PC-9 (cell line): ENCODE data around the gene COL13A1. TPM values are rescaled to one million over a fixed set of nuclear protein-coding genes. Genes with fewer than 3 reads are reported as not detected.

Experiments
- BruUV-seq: library from RNA; stranded (reverse); fragments of 400-500 nt; replicated peaks from 2 replicates; lab custom pipeline; 2021; lab: Mats Ljungman, UMichigan
- CTCF ChIA-PET: fragments of 300-600 bp; sonication (Branson Sonifier 250); formaldehyde crosslinking; loops from one replicate; lab custom pipeline; 2022; ENCODE audit warnings: antibody characterized with exemption; lab: Charles Lee
- POLR2A ChIA-PET: fragments of 300-600 bp; sonication (Branson Sonifier 250); formaldehyde crosslinking; loops from one replicate; lab custom pipeline; 2022; ENCODE audit warnings: antibody characterized with exemption; ENCODE audit not compliant: unreplicated experiment; lab: Charles Lee
- DNase-seq, 2 experiments: peaks; one replicate each; pipeline versions ENCODE4 v3.0.0 to v3.0.0-alpha.2; 2015 to 2022; ENCODE audit warnings: mixed read lengths in 1 of 2
- H2AFZ ChIP-seq: fragments of 200-600 bp; sonication (generic); 2 replicates; pipeline ENCODE4 v1.8.1; 2017; ENCODE audit warnings: antibody characterized with exemption
- H3F3A ChIP-seq: fragments of 200-600 bp; sonication (generic); 2 replicates; pipeline ENCODE4 v1.8.1; 2017; ENCODE audit warnings: antibody characterized with exemption, mild to moderate bottlenecking, low read depth; ENCODE audit not compliant: insufficient read depth
- H3K27ac ChIP-seq: fragments of 200-600 bp; sonication (generic); 2 replicates; pipeline ENCODE4 v1.6.1; 2016; ENCODE audit warnings: mixed run types
- H3K27me3 ChIP-seq: fragments of 200-600 bp; sonication (generic); 2 replicates; pipeline ENCODE4 v1.6.1; 2016; ENCODE audit warnings: low read depth, mixed run types; ENCODE audit not compliant: insufficient read depth
- H3K36me3 ChIP-seq: fragments of 200-600 bp; sonication (generic); 2 replicates; pipeline ENCODE4 v1.6.1; 2016; ENCODE audit warnings: low read depth, mixed run types
- H3K4me1 ChIP-seq: fragments of 200-600 bp; sonication (generic); replicated peaks from 2 replicates; pipeline ENCODE4 v1.6.1; 2016; ENCODE audit warnings: mixed run types; ENCODE audit not compliant: insufficient read depth
- H3K4me2 ChIP-seq: fragments of 200-600 bp; sonication (generic); 2 replicates; pipeline ENCODE4 v1.6.1; 2017; ENCODE audit warnings: mixed run types
- H3K4me3 ChIP-seq: fragments of 200-600 bp; sonication (generic); 2 replicates; pipeline ENCODE4 v1.6.1; 2016; ENCODE audit warnings: mixed run types
- H3K79me2 ChIP-seq: fragments of 200-600 bp; sonication (generic); 2 replicates; pipeline ENCODE4 v1.6.1; 2017; ENCODE audit warnings: low read depth, mixed run types
- H3K9me2 ChIP-seq: fragments of 200-600 bp; sonication (generic); 2 replicates; pipeline ENCODE4 v1.8.1; 2017; ENCODE audit warnings: mild to moderate bottlenecking; ENCODE audit not compliant: insufficient read depth
- H3K9me3 ChIP-seq: fragments of 200-600 bp; sonication (generic); 2 replicates; pipeline ENCODE4 v1.8.1; 2016; ENCODE audit warnings: low read depth; ENCODE audit not compliant: insufficient read depth
- H4K20me1 ChIP-seq: fragments of 200-600 bp; sonication (generic); 2 replicates; pipeline ENCODE4 v1.8.1; 2017; ENCODE audit not compliant: insufficient read depth
- EZH2 ChIP-seq: fragments of 200-600 bp; sonication (generic); IDR thresholded peaks from 2 replicates; pipeline ENCODE4 v1.8.0; 2017; ENCODE audit warnings: antibody characterized with exemption, low read depth
- intact Hi-C: fragments of 100-400 bp; cut with micrococcal nuclease; formaldehyde crosslinking; loops from one replicate; pipeline ENCODE4 v1.10.0; 2022; ENCODE audit not compliant: unreplicated experiment
- total RNA-seq: library from RNA; stranded (reverse); gene quantifications from 2 replicates; pipeline ENCODE4 v1.2.3, GENCODE V29; 2021
- TF ChIP-seq, protein P1 (sequence below): fragments of 200-600 bp; sonication (generic); conservative IDR thresholded peaks from 2 replicates; pipeline ENCODE4 v1.6.1; 2017; ENCODE audit warnings: mixed run types, antibody characterized with exemption, mild to moderate bottlenecking, moderate library complexity

COL13A1 gene
- total RNA-seq, 1 experiment from 2014 or later, result 1.6 TPM

DNA sequence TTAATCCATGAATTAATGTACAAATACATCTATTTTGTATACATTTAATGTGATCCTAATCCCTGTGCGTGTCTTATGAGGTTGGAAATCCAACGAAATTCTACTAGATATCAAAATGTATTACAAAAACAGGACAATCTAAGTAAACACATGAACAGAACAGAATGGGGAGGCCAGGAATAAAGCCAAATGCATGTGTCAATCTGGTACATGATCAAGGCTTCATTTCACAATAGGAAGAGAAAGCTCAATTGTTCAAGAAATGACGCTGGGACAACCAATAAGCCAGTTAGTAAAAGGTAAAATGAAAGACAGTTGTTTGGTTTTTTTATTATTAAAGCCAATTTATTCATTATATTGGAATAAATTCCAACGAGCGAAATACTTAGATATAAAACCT lies 83.0 kb downstream of the COL13A1 start:
- Histone ChIP-seq H3K27ac (no peak overlapping the region), H3K27me3 (no peaks in the 10 kb centered on the region), H3F3A (no peaks in the 10 kb centered on the region), H3K4me3 (no peak overlapping the region), H3K79me2 (no peaks in the 10 kb centered on the region), H3K9me3 (no peaks in the 10 kb centered on the region), H2AFZ (no peak overlapping the region), H3K9me2 (no peaks in the 10 kb centered on the region), H3K36me3 (no peaks in the 10 kb centered on the region), H4K20me1 (no peaks in the 10 kb centered on the region), H3K4me2 (no peak overlapping the region), H3K4me1 (no peaks in the 10 kb centered on the region)
- POLR2A ChIA-PET, result no interaction called here
- BruUV-seq, result no TSS peak
- intact Hi-C loops, result no loop called here
- no peak for TF ChIP-seq EZH2
- TF ChIP-seq, protein P1, sequence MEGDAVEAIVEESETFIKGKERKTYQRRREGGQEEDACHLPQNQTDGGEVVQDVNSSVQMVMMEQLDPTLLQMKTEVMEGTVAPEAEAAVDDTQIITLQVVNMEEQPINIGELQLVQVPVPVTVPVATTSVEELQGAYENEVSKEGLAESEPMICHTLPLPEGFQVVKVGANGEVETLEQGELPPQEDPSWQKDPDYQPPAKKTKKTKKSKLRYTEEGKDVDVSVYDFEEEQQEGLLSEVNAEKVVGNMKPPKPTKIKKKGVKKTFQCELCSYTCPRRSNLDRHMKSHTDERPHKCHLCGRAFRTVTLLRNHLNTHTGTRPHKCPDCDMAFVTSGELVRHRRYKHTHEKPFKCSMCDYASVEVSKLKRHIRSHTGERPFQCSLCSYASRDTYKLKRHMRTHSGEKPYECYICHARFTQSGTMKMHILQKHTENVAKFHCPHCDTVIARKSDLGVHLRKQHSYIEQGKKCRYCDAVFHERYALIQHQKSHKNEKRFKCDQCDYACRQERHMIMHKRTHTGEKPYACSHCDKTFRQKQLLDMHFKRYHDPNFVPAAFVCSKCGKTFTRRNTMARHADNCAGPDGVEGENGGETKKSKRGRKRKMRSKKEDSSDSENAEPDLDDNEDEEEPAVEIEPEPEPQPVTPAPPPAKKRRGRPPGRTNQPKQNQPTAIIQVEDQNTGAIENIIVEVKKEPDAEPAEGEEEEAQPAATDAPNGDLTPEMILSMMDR, result no peak
- CTCF ChIA-PET, result interaction anchor here (0.7 kb wide), 1 partner anchor 30 kb away, joined by 3 read pairs; no protein-coding TSS in a partner anchor
- DNase-seq, result no peak

DNA sequence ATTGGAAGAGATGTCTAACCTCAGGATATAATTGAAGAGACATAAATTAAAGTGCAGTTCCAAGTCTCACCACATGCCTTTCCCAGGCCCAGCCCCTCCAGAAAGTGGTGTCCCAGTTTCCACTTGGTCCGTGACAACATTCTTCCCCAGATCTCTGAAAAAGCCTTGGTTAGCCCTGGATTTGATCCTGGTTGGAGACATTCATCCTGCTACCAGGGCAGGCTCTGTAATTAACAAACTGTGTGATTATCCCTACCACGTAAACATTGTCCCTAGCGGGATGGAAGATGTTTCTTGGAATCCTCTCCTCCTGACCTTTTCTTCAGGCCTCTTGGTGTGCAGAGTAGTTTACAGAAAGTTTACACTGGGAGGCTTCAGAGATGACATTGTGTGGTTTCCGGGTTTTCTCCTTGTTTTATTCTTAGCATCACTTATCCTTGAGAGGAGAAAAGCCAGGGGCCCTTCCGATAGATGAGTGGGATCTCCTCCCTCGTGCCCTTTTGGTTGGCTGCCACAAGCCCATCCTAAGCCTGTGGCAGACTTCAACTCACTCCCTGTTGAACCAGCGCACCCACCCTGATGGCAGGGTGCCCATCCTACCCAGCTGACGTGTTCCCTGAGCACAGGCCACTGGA lies 83.8 kb downstream of the COL13A1 start:
- ChIA-PET POLR2A (no interaction called here), CTCF (no interaction called here)
- Histone ChIP-seq H3K79me2 (no peaks in the 10 kb centered on the region), H4K20me1 (no peaks in the 10 kb centered on the region), H3F3A (no peaks in the 10 kb centered on the region), H3K27me3 (no peaks in the 10 kb centered on the region), H3K36me3 (no peaks in the 10 kb centered on the region), H3K4me1 (no peaks in the 10 kb centered on the region), H3K4me2 (no peak overlapping the region), H3K4me3 (no peak overlapping the region), H2AFZ (no peak overlapping the region), H3K9me3 (no peaks in the 10 kb centered on the region), H3K27ac (no peak overlapping the region), H3K9me2 (no peaks in the 10 kb centered on the region)
- no peak for TF ChIP-seq EZH2
- TF ChIP-seq, protein P1, result no peak; the same call in none of the 2 replicates
- no peak for DNase-seq
- BruUV-seq, result no TSS peak
- intact Hi-C loops, result no loop called here

DNA sequence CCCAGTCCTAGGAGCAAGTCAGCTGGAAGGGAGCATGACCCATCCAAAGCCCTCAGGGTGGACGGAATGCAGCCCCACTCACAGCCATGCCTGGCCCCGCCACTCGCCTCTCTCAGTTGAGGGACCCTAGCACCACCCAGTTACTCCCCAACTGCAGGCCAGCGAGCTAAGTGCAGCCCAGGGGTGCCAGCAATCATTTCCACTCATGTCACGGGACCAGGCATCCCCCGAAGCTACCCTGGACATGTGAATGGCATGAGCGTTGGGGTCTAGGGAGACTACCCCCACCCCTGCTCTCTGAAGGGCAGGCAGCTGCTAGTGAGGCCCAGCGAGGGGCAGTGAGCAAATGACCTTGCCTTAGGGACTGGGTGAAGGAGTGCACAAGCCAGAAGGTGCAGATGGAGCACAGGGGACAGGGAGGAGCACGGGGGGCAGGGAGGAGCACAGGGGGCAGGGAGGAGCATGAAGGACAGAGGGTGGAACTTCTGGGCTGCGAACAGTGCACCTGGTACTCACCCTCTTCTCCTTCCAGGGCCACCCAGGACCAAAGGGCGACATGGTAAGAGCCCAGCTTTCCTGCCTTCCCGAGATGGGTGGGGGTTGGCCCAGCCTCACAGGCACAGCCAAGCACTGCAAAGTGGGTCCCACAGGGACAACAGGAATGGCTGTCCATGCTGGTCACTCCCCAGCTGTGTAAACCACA lies 87.3 kb downstream of the COL13A1 start:
- no peak overlapping the region for H2AFZ ChIP-seq
- CTCF ChIA-PET, result no interaction called here
- H3K27ac ChIP-seq, result no peak overlapping the region
- no peak for TF ChIP-seq EZH2
- TF ChIP-seq, protein P1, result no peak
- no peak for DNase-seq
- H3K9me2 ChIP-seq, result no peaks in the 10 kb centered on the region
- no peaks in the 10 kb centered on the region for H4K20me1 ChIP-seq
- H3K79me2 ChIP-seq, result no peaks in the 10 kb centered on the region
- H3K4me1 ChIP-seq, result no peaks in the 10 kb centered on the region
- no peaks in the 10 kb centered on the region for H3K9me3 ChIP-seq
- H3K36me3 ChIP-seq, result no peaks in the 10 kb centered on the region
- intact Hi-C loops, result no loop called here
- H3F3A ChIP-seq, result no peaks in the 10 kb centered on the region
- BruUV-seq, result no TSS peak
- H3K4me3 ChIP-seq, result no peak overlapping the region
- no peaks in the 10 kb centered on the region for H3K27me3 ChIP-seq
- H3K4me2 ChIP-seq, result no peak overlapping the region
- POLR2A ChIA-PET, result no interaction called here
